Stimulated activated naive CD8-positive, alpha-beta T cell treated with anti-CD3 and anti-CD28 coated beads, Interleukin-15, amount 100 ng/mL, for 72 hours (primary cell): ENCODE measurements around the gene NPY1R.

Experiments used
- ATAC-seq: fragments of 150-1000 bp; cut with Tn5 transposase; 2 replicates; pipeline ENCODE4 v1.10.0; 2021; ENCODE audit warnings: mild to moderate bottlenecking, moderate library complexity
- DNase-seq, 2 donors: peaks; one replicate each; pipeline ENCODE4 v3.0.0; 2021 to 2022
- H3K27ac Mint-ChIP-seq, 2 donors: one replicate each; pipeline ENCODE4 v1.8.0; 2022; ENCODE audit warnings: mild to moderate bottlenecking in 2 of 2, mixed read lengths in 2 of 2, moderate library complexity in 2 of 2
- H3K27me3 Mint-ChIP-seq: one replicate; pipeline ENCODE4 v1.8.0; 2022; ENCODE audit warnings: mixed read lengths
- H3K4me1 Mint-ChIP-seq: one replicate; pipeline ENCODE4 v1.8.0; 2022; ENCODE audit warnings: mild to moderate bottlenecking, mixed read lengths
- H3K4me3 Mint-ChIP-seq, 2 donors: one replicate each; pipeline ENCODE4 v1.8.0; 2022; ENCODE audit warnings: mild to moderate bottlenecking in 2 of 2, mixed read lengths in 2 of 2, moderate library complexity in 1 of 2
- H3K9me3 Mint-ChIP-seq, 2 donors: one replicate each; pipeline ENCODE4 v1.8.0; 2022; ENCODE audit warnings: mixed read lengths in 2 of 2

The NPY1R gene

DNA sequence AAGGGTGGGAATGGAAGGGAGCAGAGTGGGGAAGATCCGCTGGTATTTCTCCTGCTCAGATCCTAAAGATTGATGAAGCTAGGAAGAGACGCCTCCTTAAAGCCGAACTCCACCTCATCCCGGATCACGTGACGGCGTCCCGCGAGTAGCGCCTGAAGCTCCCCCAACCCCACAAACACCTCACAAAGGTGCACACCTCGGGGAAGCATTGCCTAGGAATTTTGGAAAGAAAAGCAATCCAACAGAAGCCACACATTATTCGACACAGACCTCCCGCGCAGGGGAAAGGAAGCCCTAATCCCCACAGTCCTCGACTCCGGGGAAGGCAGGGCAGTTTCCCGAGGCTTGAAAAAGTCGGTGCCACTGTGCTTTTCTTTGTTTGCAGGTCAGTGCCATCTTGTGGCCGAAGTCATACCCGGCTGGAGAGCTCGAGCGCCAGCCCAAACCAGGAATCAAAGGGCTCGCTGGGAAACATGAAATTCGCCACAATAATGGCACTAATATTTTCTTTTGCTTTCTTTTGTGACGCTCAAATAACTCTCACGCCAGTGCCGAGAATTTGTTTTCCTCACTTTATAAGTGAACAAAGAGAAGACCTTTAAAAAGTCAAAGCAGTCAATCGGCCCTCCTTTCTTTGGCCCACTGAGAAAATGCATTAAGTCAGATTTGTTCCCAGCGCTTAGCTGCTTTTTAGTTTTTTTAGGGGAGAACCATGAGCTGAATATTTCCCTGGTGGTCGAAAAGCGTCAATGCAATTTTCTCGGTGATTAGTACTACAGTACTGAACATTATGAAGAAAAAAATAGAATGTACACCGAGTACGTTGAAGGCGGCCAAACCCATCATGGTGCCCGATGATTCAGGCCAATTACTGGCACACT is at the start of gene NPY1R:
NPY1R (minus strand) TSS at position 71 of the 881 bp plus-strand sequence. CDS start 6,042 bp downstream, outside the sequence.
- Mint-ChIP-seq H3K9me3 (no peaks in the 10 kb centered on the region), H3K27ac (no peak within 1 kb of the TSS), H3K4me3 (peak within 1 kb of the TSS; percentile 75 to 80), H3K4me1 (peaks cover 16% of the 10 kb centered on the region), H3K27me3 (peaks cover 50% of the 10 kb centered on the region)
- DNase-seq, result peak; percentile 22 to 44
- ATAC-seq, result peak; percentile 65

DNA sequence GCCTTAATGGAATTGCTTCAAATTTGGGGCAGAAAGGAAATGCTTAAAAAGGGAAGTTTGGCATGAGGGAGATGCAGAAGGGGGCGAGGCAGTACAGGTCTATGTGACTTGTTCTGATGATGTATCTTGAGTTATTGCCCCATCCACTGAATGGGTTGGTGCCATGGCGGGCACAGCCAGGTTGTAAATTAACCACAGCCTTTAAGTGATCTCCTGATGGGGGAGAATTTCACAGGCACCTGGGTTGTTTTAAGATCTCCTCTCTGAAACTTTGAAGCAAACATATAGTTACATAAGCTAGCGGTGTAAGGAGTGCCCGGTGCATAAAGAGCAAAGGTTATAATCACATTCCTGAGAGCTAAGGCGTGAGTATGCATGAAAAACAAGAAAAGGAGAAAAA is 48.3 kb upstream of the NPY1R start:
- Mint-ChIP-seq H3K27me3 (no peaks in the 10 kb centered on the region), H3K9me3 (no peaks in the 10 kb centered on the region), H3K4me3 (no peak overlapping the region), H3K4me1 (no peaks in the 10 kb centered on the region), H3K27ac (no peak overlapping the region)
- DNase-seq, result no peak
- no peak for ATAC-seq

GRCh38 chr4:163378661-163379060 is 46.3 kb upstream of the NPY1R start:
- no peak for DNase-seq
- Mint-ChIP-seq H3K9me3 (no peaks in the 10 kb centered on the region), H3K4me1 (no peaks in the 10 kb centered on the region), H3K27me3 (no peaks in the 10 kb centered on the region), H3K27ac (no peak overlapping the region), H3K4me3 (no peak overlapping the region)
- ATAC-seq, result no peak

- Mint-ChIP-seq H3K4me1 (no peaks in the 10 kb centered on the region), H3K27me3 (no peaks in the 10 kb centered on the region), H3K27ac (no peak overlapping the region), H3K4me3 (no peak overlapping the region), H3K9me3 (no peaks in the 10 kb centered on the region)
- DNase-seq (no peak), ATAC-seq (no peak)
Measured at GRCh38 chr4:163372029-163372428, 39.6 kb upstream of the NPY1R start.

- Mint-ChIP-seq H3K4me3 (no peak overlapping the region), H3K4me1 (no peaks in the 10 kb centered on the region), H3K9me3 (no peaks in the 10 kb centered on the region), H3K27me3 (peaks cover 19% of the 10 kb centered on the region), H3K27ac (no peak overlapping the region)
- ATAC-seq (no peak), DNase-seq (no peak)
Measured at GRCh38 chr4:163367651-163368050, 35.3 kb upstream of the NPY1R start.

- DNase-seq, result no peak
- no peaks in the 10 kb centered on the region for H3K4me1 Mint-ChIP-seq
Measured at GRCh38 chr4:163356104-163356503, 23.7 kb upstream of the NPY1R start.

DNA sequence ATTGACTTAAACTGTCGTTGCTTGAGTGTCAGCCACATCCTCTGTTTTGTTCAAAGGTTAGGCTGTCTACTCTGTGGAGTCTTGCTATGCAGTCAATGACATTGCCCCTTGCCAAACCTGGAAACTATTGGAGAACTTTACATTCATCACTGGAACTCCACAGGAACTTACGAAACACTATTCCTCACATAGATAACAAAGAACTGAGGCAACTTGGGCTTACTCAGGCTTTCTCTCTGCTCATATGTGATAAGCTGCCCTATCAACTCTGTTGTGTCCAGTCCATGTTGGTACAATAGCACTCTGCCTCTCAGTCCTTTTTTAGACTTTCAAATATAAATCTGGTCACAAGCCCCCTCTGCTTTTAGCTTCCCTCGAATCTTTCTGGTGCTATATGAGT is 20.7 kb upstream of the NPY1R start:
- Mint-ChIP-seq H3K4me3 (no peak overlapping the region), H3K27ac (no peak overlapping the region), H3K4me1 (no peaks in the 10 kb centered on the region), H3K27me3 (no peaks in the 10 kb centered on the region), H3K9me3 (no peaks in the 10 kb centered on the region)
- no peak for DNase-seq
- no peak for ATAC-seq

More at GRCh38 chr4:163356104-163356503, 23.7 kb upstream of the NPY1R start:
- H3K4me3 Mint-ChIP-seq, result no peak overlapping the region
- no peak for ATAC-seq
- no peaks in the 10 kb centered on the region for H3K9me3 Mint-ChIP-seq
- H3K27ac Mint-ChIP-seq, result no peak overlapping the region
- H3K27me3 Mint-ChIP-seq, result no peaks in the 10 kb centered on the region

GRCh38 chr4:163350672-163351071 is 18.3 kb upstream of the NPY1R start:
- Mint-ChIP-seq H3K27me3 (no peaks in the 10 kb centered on the region), H3K9me3 (no peaks in the 10 kb centered on the region), H3K27ac (no peak overlapping the region), H3K4me1 (no peaks in the 10 kb centered on the region), H3K4me3 (no peak overlapping the region)
- DNase-seq (no peak), ATAC-seq (no peak)

- peaks cover 7% of the 10 kb centered on the region for H3K4me1 Mint-ChIP-seq
- H3K9me3 Mint-ChIP-seq, result no peaks in the 10 kb centered on the region
- H3K27me3 Mint-ChIP-seq, result peaks cover 34% of the 10 kb centered on the region
- no peak overlapping the region for H3K27ac Mint-ChIP-seq
- DNase-seq (no peak), ATAC-seq (peak; percentile 31)
- H3K4me3 Mint-ChIP-seq, result no peak overlapping the region
Measured at GRCh38 chr4:163344147-163345125, 12.0 kb upstream of the NPY1R start.

- no peak within 1 kb of the TSS for H3K27ac Mint-ChIP-seq
- ATAC-seq (peak; percentile 60), DNase-seq (no peak)
- peaks cover 7% of the 10 kb centered on the region for H3K4me1 Mint-ChIP-seq
- no peaks in the 10 kb centered on the region for H3K9me3 Mint-ChIP-seq
- H3K4me3 Mint-ChIP-seq, result no peak within 1 kb of the TSS
- H3K27me3 Mint-ChIP-seq, result peaks cover 40% of the 10 kb centered on the region
Measured at GRCh38 chr4:163343604-163344146, 11.3 kb upstream of the NPY1R start, which contains the start of gene NPY5R. TSS of gene NPY5R (plus strand) at chr4:163343892. CDS start at chr4:163350274, 6,382 bp downstream.

DNA sequence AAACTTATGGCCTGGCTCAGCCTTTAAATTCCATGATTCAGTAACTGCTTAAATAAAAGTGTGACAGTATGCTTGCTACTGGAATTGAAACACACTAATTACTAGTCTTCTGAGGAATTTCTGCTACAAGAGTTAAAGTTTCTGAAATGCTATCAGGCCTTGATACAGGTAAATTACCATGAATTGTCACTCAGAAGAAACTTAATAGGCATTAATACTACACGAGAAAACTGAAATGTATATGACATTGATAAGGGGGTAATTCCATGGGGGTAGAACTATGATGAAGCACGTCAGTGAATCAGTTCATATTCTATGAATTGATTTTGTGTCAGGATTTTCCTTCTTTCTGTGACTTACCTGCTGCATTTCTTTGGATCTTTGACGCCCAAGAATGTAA is 3.0 kb upstream of the NPY1R start:
- DNase-seq (no peak), ATAC-seq (no peak)
- Mint-ChIP-seq H3K27me3 (peaks cover 52% of the 10 kb centered on the region), H3K4me1 (peaks cover 16% of the 10 kb centered on the region), H3K27ac (no peak overlapping the region), H3K9me3 (no peaks in the 10 kb centered on the region), H3K4me3 (no peak overlapping the region)

DNA sequence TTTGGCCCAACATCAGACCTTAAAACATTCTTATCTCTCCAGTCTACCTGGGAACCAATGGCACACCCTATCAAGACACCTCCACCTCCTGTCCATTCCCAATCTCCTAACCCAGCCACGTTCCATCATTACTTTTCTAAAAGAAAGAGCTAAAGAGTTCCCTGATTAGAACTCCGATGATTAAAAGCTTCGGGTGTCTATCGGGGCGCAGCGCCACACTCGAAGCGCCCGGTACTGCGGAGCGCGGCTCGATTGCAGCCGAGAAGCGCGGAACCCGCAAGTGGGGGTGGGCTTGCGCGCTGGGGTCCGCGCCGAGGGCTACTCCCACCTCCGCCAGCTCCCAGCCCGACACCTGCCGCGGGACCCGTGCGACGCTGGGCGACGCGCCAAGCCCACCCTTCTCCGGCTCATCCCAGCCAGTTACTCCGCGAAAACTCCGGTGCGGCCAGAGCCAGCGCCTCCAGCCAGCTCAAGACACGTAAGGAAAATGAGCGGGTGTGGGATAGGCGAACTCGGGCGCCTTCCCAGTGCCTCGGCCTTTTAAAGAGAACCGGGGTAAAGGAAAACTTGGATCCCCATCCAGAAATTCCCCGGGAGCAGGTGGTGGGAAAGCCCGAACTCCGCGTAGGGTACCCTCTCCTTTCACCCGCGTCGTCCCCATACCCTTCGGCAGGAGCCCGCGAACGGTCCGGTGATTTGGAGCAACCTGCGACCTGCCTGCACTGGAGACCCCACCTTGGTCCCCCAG is 593 bp downstream of the NPY1R start:
- Mint-ChIP-seq H3K4me3 (peak overlapping the region; percentile 75 to 80), H3K4me1 (peaks cover 16% of the 10 kb centered on the region), H3K27me3 (peaks cover 42% of the 10 kb centered on the region), H3K9me3 (no peaks in the 10 kb centered on the region), H3K27ac (no peak overlapping the region)
- DNase-seq (no peak), ATAC-seq (peak; percentile 53)

- ATAC-seq (no peak), DNase-seq (no peak)
- Mint-ChIP-seq H3K4me1 (peaks cover 16% of the 10 kb centered on the region), H3K27ac (no peak overlapping the region), H3K27me3 (peaks cover 44% of the 10 kb centered on the region), H3K9me3 (no peaks in the 10 kb centered on the region), H3K4me3 (peak overlapping the region in 1 of 2 donors; percentile 0)
Measured at GRCh38 chr4:163330916-163331628, 1.3 kb downstream of the NPY1R start.

DNA sequence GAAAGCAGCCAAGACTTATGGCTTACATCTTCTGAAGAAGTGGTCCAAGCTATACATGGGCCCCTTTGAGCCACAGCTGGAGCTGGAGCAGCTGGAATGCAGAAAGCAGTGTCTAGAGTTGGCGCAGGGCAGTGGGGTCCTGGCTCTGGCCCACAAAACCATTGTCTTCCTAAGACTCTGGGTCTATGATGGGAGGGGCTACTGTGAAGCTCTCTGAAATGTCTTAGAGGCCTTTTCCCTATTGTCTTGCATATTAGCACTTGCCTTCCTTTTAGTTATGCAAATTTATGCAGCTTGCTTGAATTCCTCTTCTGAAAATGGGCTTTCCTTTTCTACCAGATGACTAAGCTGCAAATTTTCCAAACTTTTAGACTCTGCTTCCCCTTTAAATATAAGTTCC is 15.3 kb downstream of the NPY1R start:
- Mint-ChIP-seq H3K27me3 (peaks cover 7% of the 10 kb centered on the region), H3K4me1 (no peaks in the 10 kb centered on the region), H3K27ac (no peak overlapping the region), H3K9me3 (peaks cover 21 to 29% of the 10 kb centered on the region in 2 donors), H3K4me3 (no peak overlapping the region)
- ATAC-seq (no peak), DNase-seq (no peak)
